B cell (primary cell): Measurements from ENCODE around the gene CEMIP.

Experiments used
- EZH2 ChIP-seq: IDR thresholded peaks from 2 replicates; pipeline ENCODE4 v1.6.1; 2012; ENCODE audit warnings: borderline replicate concordance, low read depth, mild to moderate bottlenecking, moderate library complexity, low read length; ENCODE audit not compliant: insufficient read depth, poor library complexity, severe bottlenecking
- TF ChIP-seq, protein P1 (sequence below): fragments of 200-600 bp; IDR thresholded peaks from one replicate; pipeline ENCODE4 v1.8.0; 2022; ENCODE audit warnings: antibody characterized with exemption, mild to moderate bottlenecking

DNA sequence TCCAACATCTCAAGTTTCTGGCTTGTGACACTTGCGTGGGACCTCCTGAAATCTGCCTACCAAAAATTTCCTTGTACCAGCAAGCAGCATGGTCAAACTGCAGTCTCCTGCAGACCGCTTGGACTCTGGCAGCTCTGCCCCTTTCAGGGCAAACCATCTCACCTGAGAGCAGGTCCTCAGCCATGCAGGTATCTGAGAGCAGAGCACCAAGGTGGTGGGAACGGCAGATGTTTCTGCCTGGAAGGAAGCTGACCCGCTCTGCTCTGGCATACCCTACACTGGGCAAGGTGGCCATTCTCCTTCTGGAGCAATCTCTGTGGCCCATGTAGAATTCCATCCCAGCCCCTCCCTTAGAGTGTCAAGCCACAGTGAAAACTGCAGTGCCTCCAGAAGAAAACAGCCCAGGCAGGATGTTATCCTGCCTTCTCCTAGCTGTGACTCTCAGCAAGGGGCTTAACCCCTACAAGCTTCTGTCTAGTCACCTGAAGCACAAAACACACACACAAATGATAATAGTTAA, 188.9 kb downstream of the CEMIP start:
- TF ChIP-seq, protein P1, sequence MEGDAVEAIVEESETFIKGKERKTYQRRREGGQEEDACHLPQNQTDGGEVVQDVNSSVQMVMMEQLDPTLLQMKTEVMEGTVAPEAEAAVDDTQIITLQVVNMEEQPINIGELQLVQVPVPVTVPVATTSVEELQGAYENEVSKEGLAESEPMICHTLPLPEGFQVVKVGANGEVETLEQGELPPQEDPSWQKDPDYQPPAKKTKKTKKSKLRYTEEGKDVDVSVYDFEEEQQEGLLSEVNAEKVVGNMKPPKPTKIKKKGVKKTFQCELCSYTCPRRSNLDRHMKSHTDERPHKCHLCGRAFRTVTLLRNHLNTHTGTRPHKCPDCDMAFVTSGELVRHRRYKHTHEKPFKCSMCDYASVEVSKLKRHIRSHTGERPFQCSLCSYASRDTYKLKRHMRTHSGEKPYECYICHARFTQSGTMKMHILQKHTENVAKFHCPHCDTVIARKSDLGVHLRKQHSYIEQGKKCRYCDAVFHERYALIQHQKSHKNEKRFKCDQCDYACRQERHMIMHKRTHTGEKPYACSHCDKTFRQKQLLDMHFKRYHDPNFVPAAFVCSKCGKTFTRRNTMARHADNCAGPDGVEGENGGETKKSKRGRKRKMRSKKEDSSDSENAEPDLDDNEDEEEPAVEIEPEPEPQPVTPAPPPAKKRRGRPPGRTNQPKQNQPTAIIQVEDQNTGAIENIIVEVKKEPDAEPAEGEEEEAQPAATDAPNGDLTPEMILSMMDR: no peak
- no peak for TF ChIP-seq EZH2
